HG03354 (cell line): Measurements from ENCODE around the gene CD58.

Source experiments
- ATAC-seq: cut with Tn5 transposase; IDR thresholded peaks from one replicate; pipeline ENCODE4 v1.9.1; 2021; ENCODE audit warnings: mild to moderate bottlenecking; ENCODE audit not compliant: unreplicated experiment, poor library complexity, severe bottlenecking

CD58 gene

DNA sequence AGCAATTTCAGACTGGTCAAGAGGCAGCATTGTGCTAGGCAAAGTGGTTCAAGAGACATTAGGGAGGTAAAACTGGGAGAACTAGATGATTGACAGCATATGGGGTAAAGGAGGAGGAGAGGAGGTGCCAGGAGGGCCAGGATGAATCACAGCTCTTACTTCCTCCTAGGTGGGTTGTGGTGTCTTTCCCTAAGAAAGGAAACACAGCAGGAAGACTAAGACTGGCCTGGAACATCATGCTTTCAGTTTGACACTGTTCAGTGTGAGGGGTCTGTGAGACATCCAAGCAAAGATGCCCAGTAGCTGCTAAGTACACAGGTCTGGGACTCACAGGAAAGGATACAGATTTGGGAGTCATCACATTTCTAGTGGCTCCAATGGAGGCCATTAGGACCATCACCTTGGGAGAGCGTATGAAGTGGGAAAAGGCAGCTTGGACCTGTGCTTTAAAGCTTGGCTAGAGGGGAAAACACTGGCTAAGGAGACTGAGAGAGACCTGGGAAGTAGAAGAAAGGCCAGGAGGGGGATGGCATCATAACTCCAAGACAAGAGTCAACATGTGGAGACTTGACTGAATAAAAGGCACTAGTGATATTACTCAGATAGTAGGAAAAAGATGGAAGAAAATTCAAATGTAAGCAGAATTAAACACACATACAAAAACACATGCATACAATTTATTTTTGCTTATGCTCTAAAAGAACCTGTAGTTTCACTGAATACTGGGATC is 17.3 kb downstream of the CD58 start:
- ATAC-seq: no peak

- no peak for ATAC-seq
Observed at GRCh38 chr1:116546354-116546977, 24.4 kb downstream of the CD58 start.

GRCh38 chr1:116545359-116545705 is 25.5 kb downstream of the CD58 start:
- ATAC-seq: peak; percentile 26

- ATAC-seq: peak; percentile 58
Observed at GRCh38 chr1:116544588-116545358, 26.1 kb downstream of the CD58 start.

- ATAC-seq: peak; percentile 52
Observed at GRCh38 chr1:116540088-116540487, 30.7 kb downstream of the CD58 start.

GRCh38 chr1:116538544-116538943 is 32.3 kb downstream of the CD58 start:
- peak; percentile 83 for ATAC-seq

- ATAC-seq: no peak
Observed at GRCh38 chr1:116537898-116538297, 32.9 kb downstream of the CD58 start.

GRCh38 chr1:116537040-116537831 is 33.6 kb downstream of the CD58 start:
- ATAC-seq: no peak

DNA sequence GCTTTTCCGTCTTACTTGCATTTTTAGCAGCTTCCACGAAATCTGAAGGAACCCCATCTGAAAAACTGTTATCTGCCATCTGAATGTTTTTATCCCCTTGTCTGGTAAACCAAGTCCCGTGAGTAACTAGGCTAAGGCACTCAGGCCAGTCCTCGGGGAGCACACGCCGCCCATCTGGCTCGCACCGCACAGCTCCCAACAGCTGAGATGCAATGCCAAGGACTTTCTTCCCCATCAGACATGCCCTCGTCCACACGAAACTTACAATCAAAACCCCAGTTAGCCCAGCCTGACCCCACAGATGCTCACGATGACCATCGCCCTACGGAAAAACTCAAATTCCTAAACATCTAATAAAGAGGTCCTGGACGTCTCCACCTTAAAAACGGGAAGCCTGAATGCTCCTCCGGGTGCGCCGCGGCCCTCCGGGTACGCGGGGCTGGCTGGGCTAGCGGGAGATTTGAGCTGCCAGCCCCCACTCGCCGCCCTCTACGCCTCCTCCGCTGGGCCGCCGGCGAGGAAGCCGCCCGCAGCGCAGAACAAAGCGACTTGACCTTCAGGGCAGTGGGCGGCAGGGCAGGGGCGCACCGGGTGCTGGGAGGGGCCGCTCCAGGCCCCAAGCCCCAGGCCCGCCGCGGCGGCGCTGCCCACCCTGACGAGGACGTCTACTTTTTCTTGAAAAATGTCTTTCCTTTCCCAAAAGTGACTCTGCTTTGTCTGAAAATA is 36.6 kb downstream of the CD58 start:
- no peak for ATAC-seq

DNA sequence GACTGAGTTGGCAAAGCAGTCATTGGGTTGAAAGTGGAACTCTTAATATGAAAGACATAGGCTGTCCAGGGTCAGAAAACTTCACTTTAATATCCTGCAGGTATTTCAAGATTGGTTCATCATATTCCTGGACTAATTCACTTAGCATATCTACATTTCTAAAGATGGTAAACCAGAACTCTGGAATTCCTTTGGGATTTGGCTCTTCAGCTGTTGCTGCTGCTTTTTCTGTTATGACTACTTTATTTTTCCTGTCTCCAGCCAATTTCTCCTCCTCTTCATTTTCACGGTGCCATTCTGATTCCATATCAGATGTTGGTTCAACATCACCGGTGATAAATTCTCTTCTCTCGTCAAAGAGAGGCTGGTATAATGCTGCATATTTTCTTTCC is 37.4 kb downstream of the CD58 start:
- ATAC-seq: no peak

DNA sequence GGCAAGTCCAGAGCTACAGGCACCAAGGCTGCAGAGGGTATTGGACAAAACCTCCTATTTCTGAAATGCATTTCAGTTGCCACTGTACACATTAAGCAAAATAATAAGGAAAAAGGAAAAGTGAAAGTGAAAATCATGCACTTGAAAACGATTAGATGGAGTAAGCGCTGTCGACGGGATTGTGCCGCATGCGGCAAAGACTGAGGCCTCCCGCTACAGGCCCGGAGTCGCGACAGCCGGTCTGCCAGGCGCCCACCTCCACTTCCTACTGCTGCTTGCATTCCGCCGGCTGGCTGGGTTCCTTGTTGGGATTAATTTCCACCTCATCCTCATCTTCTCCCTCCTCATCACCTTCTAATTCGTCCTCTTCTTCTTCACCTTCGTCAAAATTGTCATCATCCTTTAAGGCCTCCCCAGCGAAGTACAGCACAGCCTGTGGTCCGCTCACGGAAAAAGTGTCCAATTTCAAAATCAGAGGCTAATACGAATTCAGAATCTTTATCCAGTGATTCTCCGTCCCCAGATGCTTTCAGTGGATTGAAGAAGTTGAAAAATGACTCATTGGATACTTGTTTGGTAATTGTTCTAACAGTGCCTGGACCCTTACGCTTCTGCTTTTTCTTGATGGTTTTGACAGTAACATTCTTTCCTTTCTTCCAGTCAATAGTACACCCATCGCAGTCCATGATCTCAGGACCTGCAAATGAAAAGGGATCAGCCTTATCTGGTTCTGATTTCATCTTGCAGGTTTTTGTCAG is 38.0 kb downstream of the CD58 start:
- ATAC-seq: no peak

GRCh38 chr1:116531917-116532316 is 38.9 kb downstream of the CD58 start:
- ATAC-seq: no peak

DNA sequence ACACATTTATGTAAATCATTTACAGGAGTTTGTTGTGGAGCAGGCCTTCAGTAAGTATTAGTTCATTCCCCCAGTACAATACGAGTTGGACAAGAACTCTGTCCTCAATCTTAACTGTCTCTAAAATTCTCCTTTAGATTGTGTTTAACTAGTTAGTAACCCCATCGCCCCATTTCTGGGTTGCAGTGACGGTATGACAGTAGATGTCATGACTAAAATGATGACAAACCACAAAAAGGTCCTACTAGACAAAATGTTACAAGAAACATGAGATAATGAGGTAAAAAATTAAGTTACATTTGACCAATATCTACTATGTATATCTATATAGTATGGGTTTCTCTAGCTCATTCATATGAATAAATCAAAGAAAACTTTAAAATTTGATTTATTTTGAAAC is 41.1 kb downstream of the CD58 start:
- ATAC-seq: no peak

GRCh38 chr1:116529199-116529631 is 41.6 kb downstream of the CD58 start:
- no peak for ATAC-seq

- ATAC-seq: no peak
Observed at GRCh38 chr1:116528329-116529083, 42.3 kb downstream of the CD58 start.

DNA sequence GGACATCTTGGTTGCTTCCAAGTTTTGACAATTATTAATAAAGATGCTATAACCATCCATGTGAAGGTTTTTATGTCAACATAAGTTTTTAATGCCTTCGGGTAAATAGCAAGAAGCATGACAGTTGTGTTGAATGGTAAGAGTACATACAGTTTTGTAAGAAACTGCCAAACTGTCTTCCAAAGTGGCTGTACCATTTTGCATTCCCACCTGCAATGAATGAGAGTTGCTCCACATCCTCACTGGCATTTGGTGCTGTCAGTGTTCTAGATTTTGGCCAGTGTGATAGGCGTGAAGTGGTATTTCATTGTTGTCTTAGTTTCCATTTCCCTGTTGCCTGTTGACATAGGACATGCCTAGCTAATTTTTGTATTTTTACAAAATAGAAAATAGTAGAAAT is 45.4 kb downstream of the CD58 start:
- ATAC-seq: no peak

DNA sequence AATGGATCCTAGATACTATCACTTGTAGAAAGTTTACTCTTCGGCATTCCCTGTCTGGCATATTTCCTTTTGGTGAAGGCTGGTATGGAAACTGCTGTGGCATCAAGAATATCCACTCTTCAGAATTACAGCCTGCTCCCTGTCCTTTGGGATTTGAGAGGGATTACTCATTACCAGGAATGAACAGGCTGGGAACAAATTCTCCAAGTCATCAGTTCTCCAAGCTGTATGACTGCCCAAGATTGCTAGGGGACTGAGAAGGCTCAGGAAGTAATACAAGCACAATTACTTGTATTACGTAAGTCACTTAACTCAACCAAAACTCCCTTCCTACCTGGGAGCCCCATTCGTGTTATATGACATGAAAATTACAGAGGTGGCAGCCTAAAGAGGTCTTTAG is 49.6 kb downstream of the CD58 start:
- ATAC-seq: no peak

DNA sequence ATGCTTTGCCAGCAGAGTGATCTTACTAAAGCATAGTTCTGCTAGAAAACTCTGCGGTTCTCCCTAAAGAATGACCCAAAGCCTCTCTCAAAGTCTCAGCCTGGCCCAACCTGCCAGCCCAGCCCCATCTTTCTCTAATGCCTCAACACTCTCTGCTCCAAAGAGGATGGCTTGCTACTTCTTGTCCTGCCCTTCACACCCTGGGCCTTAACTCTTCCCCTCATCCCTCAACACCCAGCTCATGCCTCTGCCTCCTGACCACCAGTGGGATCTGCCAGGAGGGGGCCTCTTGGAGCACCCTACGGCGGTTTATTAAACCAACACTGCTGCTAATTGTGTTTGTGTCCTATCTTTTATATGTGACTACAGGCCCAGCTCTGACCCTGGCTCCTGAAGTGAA is 52.4 kb downstream of the CD58 start:
- ATAC-seq: no peak
